Peyer's patch (tissue), 4 donors: ENCODE measurements around the gene NMB.

Experiments used
- POLR2A ChIP-seq, 2 donors: fragments of 450-650 bp; IDR thresholded peaks; one replicate each; pipeline ENCODE4 v1.5.1; 2017; ENCODE audit warnings: antibody characterized with exemption in 2 of 2, mild to moderate bottlenecking in 2 of 2, moderate library complexity in 2 of 2
- TF ChIP-seq, protein P1 (sequence below), 6 experiments: fragments of 450-650 bp in 4 of 6; fragments of 200-600 bp in 2 of 6; sonication (generic) in 1 of 6; IDR thresholded peaks; one replicate each; pipeline ENCODE4 v1.5.1; 2017 to 2019; ENCODE audit warnings: antibody characterized with exemption in 6 of 6, mild to moderate bottlenecking in 3 of 6, moderate library complexity in 1 of 6

GRCh38 chr15:84671211-84671610 is 13.2 kb upstream of the NMB start:
- TF ChIP-seq, protein P1, sequence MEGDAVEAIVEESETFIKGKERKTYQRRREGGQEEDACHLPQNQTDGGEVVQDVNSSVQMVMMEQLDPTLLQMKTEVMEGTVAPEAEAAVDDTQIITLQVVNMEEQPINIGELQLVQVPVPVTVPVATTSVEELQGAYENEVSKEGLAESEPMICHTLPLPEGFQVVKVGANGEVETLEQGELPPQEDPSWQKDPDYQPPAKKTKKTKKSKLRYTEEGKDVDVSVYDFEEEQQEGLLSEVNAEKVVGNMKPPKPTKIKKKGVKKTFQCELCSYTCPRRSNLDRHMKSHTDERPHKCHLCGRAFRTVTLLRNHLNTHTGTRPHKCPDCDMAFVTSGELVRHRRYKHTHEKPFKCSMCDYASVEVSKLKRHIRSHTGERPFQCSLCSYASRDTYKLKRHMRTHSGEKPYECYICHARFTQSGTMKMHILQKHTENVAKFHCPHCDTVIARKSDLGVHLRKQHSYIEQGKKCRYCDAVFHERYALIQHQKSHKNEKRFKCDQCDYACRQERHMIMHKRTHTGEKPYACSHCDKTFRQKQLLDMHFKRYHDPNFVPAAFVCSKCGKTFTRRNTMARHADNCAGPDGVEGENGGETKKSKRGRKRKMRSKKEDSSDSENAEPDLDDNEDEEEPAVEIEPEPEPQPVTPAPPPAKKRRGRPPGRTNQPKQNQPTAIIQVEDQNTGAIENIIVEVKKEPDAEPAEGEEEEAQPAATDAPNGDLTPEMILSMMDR (IDR thresholded peaks at IDR 0.05), result no peak
- TF ChIP-seq POLR2A (IDR thresholded peaks at IDR 0.05), result no peak
